ENCODE results near the gene LRRC37A2.
"Not testable (repeated sequence)": the region's sequence is repeated elsewhere in the genome, so short reads cannot be mapped to it uniquely, and the experiment has no call there.

DNA sequence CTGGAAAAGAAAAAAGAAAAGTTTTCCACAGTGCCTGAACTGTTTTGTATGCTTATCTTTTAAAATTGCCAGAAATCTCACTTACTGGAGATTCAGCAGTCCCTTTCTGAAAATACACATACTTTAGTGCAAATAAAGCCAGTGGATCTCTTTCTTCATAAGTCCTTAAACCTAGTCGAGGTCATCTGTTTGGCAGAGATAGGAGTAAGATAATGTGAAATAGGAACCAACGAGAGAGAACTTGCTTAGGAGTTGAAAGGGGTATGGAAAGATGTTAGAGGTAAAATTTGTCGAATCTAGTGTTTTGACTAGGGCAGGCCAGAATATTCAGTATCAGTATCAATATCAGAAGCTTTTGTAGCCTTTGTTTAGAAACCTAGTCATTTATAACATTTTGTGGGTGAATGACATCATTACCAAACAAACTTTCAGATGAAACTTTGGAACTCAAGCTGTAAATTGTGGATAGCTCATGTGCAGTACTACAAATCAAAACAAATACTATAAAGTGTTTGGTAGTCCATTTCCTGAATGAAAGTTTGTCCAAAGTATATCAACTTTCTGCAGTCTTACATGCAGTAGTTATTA is 86.2 kb downstream of the LRRC37A2 start:
- TF ChIP-seq, protein P1, sequence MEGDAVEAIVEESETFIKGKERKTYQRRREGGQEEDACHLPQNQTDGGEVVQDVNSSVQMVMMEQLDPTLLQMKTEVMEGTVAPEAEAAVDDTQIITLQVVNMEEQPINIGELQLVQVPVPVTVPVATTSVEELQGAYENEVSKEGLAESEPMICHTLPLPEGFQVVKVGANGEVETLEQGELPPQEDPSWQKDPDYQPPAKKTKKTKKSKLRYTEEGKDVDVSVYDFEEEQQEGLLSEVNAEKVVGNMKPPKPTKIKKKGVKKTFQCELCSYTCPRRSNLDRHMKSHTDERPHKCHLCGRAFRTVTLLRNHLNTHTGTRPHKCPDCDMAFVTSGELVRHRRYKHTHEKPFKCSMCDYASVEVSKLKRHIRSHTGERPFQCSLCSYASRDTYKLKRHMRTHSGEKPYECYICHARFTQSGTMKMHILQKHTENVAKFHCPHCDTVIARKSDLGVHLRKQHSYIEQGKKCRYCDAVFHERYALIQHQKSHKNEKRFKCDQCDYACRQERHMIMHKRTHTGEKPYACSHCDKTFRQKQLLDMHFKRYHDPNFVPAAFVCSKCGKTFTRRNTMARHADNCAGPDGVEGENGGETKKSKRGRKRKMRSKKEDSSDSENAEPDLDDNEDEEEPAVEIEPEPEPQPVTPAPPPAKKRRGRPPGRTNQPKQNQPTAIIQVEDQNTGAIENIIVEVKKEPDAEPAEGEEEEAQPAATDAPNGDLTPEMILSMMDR (IDR thresholded peaks at IDR 0.05): not testable (repeated sequence)
- not testable (repeated sequence) for TF ChIP-seq POLR2AphosphoS5 (IDR thresholded peaks at IDR 0.05; ENCODE audit: insufficient read depth in 1 of 2, low read depth in 1 of 2)

Data from vagina (tissue), 2 donors.